GM18526 (cell line): Measurements from ENCODE around the gene AGBL5.
A peak's percentile ranks its signal among the peaks of the same experiment; 100 is the strongest.

ENCODE experiments used
- POLR2A ChIP-seq: IDR thresholded peaks from 3 replicates; pipeline ENCODE4 v1.6.1; 2011; ENCODE audit not compliant: insufficient read length; ENCODE audit errors: extremely low read depth

The AGBL5 gene

DNA sequence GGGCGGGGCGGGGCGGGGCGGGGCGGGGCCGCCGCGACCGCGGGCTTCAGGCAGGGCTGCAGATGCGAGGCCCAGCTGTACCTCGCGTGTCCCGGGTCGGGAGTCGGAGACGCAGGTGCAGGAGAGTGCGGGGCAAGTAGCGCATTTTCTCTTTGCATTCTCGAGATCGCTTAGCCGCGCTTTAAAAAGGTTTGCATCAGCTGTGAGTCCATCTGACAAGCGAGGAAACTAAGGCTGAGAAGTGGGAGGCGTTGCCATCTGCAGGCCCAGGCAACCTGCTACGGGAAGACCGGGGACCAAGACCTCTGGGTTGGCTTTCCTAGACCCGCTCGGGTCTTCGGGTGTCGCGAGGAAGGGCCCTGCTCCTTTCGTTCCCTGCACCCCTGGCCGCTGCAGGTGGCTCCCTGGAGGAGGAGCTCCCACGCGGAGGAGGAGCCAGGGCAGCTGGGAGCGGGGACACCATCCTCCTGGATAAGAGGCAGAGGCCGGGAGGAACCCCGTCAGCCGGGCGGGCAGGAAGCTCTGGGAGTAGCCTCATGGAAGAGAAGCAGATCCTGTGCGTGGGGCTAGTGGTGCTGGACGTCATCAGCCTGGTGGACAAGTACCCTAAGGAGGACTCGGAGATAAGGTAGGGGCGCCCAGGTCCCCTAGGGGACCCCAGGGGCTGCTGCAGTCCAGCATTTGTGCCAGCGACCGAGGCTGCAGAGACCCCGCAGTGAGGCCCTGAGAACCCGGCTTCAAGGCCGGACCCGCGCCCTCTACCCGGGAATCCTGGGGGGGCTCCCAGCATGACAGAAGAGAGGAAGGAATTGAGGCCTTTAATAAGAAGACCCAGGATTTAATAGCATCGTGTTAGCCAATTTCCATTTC lies 35.5 kb downstream of the AGBL5 start, which contains the start of gene KHK:
Gene KHK, plus strand, starts transcription at position 49 of the 870 bp plus-strand sequence. Its CDS starts 488 bp downstream, at position 537.
- TF ChIP-seq POLR2A, result peak; percentile 51

DNA sequence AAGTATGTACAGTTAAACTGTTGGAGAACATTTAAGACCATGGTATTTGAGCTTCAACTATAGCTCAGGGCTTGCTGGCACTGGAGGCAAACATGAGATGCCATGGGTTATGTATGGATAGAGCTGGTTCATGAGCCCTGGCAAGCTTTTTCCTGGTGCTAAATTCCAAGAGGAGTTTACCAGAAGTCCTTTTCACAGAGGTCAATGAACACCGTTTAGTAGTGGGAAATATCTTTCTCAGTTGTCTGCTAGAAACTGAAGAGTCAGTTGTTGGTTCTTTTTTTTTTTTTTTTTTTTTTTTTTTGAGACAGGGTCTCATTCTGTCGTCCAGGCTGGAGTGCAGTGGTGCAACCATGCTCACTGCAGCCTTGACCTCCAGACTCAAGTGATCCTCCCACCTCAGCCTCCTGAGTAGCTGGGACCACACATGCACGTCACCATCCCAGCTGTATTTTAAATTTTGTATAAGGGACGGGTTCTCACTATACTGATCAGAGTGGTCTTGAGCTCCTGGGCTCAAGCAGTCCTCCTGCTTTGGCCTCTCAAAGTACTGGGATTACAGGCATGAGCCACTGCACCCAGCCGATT lies 36.4 kb downstream of the AGBL5 start:
- no peak for TF ChIP-seq POLR2A

DNA sequence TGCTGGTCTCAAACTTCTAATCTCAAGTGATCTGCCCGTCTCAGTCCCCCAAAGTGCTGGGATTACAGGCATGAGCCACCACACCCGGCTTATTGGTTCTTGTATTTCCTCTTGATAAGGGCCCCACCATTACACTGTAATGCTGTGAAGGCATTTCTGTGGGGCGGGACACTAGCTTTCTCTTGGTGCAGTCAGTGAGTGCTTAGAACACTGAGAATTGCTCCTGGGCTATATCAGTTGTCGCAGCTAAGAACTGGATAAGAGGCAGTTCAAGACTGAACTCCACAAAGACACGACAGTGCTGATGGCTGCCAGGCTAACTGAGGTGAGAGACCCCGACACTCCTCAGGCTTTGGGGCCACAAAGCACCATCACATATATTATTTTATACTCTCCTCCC lies 37.2 kb downstream of the AGBL5 start:
- no peak for TF ChIP-seq POLR2A

DNA sequence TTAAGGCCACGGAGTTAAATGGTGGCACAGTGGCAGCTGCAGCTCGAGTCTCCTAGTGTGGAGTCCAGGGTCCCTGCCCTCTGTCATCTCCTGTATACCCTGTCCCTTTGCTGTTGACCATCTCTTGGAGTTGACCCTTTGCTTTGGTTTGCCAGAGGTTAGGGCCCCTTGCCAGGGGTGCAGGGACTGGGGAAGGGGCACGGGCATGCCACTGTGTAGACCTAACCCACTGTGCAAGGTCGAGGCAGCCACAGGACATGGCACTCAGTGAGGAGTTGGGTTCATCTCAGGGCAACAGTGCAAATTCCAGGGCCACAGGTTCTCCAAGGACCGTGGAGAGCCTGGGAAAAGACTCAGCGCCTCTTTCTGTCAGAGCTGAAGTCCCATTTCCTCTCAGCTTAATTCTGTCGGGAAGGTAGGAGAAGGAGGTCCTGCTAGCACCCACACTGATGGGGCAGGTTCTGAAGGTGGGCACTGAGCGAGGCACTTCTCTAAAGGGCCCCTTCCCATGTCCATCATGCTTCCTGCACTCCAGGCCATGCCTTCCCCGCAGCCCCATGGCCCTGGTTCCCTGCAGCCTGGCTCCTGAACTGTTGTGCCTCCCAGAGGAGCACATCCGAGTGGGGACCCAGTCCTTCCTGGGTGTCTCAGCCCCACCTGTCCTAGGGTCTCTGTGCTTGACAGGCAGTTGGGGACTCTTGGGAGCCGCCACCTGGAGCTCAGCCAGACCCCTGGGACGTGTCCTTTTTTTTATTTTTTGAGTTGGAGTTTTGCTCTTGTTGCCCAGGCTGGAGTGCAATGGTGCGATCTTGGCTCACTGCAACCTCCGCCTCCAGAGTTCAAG lies 37.9 kb downstream of the AGBL5 start:
- TF ChIP-seq POLR2A, result no peak

DNA sequence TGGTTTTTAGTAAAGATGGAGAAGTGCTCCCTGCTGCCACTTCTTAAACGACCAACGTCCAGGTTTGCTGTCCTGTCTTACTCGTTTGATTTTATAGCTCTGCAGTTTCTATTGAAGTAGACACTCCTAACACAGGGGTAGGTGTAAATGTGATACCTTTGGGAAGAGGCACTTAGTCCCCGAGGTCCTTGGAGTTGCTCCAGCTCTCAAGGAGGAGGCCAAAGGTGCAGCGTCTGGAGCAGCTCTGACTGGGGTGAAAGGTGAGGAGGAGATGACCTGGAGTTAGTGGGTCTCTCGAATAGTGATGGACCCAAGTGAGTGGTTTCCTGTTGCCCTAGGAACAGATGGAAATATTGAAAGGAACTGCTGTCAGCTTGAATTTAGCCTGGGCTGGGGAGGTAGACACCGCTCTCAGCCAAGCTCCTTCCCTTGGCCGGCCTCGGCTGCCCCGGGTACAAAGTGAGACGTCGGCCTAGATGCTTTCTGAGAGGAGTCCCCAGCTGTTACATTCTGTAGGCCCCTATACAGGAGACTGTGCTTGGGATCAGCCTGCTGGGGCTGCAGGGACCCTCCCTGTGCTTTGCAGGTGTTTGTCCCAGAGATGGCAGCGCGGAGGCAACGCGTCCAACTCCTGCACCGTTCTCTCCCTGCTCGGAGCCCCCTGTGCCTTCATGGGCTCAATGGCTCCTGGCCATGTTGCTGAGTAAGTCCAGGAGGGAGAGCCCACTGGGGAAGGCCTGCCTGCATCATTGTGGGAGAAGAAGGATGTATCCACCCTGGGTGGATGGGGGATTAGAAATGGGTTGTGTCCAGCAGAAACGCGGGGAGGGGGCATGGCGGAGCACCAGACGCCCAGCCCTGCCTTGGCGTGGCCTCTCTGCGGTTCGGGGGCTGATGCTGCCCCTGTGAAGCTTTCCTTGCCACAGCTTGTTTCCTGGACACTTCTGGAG lies 40.6 kb downstream of the AGBL5 start:
- no peak for TF ChIP-seq POLR2A

DNA sequence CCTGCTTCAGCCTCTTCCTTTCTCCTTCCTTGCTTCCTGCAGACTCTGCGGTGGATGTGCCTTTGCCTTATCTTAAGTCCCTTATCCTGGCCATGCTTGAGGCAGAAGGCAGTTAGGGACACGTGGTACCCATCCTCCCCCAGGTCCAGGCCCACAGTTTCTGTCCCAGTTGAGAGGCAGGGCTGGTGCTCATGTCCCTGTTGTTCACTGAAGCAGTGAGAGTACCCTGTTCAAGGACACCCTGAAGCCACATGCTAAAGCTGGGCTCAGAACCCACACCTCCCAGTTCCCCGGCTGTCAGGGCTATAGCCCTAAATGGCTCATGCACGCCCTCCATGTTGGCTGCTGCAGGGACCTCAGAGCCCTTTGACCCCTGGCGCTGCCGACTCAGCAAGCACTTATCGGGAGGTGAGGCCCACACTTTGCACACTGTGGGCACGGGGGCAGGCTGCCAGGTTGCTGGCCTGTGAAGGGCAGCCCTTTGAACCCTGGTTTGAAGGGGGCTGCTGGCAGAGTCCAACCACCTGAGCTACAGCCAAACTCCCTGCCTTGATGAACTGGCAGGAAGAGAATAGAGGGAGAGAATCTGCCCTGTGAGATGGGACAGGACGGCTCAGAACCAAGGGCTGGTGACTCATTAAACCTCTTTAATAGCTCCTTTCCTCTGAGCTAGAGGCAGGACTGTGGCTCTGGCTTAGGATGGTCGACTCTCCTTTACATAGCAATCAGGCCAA lies 41.4 kb downstream of the AGBL5 start:
- TF ChIP-seq POLR2A, result no peak

DNA sequence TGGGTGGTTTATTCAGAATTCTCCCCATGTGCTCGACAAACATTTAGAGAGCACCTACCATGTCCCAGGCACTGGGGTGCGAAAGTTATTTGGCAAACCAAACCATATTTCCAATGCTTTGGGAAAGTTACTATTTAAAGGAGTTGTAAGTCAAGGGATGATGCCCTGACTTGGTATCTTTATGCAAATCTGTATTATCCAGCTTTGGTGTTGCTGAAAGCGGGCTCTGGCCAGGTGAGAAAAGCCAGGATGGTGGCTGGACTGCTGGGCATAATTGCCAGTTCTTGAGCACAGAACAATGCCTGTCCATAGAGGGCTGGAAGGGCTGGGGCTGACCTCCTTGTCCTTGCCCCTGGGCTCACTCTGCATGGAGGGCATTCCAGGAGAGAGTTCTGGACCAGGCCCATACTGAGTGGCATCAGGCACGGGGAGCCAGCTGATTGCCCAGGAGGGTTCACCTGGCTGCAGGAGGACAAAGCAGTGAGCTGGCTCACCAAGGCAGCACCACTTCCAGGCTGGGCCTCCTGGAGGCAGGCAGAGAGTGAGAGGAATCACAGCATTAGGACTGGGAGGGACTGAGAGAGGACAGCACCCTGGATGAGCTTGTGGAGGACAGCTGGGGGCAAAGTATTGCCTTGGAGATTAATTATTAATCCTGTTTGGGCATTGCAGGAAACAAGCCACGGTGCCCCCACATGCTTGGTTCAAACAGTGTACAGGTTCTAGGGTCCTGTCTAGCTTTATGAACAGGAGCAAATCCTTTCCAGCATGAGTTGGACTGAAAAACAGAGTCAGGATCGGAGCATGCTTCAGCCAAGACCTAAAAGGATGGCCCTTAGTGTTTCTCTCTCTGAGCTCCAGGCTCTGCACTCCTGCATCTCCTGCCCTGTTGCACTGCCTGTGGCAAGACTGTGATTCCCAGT lies 42.2 kb downstream of the AGBL5 start:
- TF ChIP-seq POLR2A, result no peak

DNA sequence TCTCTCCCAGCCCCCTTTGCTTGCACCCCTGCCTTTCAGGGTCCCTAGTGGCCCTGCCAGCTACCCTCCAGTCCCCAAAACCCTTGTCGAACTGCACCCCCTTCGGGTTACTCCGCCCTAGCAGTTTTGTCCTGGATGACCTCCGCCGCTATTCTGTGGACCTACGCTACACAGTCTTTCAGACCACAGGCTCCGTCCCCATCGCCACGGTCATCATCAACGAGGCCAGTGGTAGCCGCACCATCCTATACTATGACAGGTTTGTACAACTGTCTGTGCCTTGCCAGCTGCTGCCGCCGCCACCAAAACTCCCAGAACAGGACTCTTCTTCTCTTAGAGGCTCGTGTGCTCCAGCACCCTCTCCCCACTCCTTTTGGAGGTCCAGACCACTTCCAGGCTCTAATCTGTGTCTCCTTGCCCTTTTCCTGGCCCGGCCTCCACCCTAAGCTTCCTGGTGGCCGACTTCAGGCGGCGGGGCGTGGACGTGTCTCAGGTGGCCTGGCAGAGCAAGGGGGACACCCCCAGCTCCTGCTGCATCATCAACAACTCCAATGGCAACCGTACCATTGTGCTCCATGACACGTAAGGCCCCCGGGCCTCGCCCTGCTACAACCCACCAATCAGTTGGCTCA lies 43.0 kb downstream of the AGBL5 start:
- TF ChIP-seq POLR2A, result no peak

DNA sequence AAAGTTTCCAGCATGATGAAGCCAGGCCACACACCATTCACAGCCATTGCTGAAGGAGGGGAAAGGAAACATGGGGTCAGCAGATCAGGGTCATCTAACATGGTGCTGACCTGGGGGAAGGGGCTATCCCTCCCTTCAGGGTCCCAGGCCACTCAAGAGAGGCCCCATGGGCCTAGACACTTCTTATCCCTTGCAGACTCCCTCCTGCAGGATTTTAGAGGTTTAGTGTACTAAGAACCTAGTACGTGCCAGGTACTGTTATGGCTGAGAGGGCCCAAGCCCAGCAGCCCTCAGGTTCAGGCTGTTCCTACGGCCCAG lies 43.9 kb downstream of the AGBL5 start:
- TF ChIP-seq POLR2A, result no peak

DNA sequence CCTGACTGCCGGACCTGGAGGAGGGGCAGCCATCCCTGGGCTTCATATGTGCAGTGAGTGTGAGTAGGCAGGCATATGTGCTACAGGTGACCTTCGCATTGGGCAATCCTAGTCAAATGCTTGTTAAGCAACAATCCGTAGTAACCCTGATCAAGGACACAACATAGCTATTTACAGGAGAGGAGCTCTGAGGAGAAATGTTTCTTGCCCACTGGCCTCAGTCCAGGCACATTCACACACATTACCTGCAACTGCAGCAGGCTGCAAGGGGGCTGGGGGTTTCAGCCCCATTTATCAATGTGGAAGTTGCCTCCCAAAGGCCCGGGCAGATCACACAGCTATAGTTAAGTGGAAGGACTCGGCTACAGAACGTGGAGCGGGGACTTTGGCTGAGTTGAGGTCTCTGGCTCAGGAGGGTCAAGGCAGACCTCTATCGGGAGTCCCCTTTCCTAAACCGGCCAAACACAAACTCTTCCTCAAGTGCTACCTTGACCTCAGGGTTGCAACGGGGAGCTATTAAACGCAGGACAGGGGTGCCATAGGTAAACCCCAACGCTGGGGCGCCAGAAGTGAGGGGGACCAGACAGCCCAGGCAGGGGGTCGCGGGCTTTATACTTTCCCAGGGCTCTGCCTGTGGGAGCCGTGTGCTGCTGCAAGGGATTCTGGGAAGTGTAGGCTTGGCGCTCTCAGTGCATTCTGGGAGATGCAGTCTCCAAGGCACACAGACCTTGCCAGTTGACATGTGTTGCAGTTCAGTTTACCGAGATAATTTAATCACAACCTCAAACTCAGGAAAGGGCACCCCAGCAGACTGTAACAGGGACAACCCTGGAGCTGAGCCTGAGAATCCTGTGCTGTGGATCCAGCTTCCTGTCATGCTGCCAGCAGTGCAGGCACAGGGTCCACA lies 44.5 kb downstream of the AGBL5 start:
- TF ChIP-seq POLR2A, result no peak

DNA sequence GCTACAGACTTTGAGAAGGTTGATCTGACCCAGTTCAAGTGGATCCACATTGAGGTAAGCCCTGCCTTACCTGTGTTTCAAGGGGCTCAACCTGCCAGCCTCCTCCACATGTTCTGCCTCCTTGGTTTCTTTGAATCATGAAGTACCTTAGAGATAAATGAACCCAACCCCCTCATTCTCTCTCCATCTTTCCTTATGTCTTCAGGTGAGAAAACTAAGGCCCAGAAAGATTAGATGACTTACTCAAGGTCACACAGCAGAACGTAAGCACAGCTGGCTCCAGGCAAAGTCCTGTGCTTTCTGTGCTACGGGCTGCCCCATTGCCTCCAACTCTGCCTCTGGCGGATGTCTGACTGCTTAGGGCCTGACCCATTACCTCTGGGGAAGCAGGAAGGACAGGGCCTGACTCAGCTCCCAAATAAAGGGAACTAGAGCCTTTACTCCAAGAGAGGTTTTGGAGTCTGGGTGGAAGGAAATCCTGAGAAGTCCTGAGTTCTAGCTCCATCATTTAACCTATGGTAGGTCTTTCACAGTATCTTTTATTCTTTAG lies 45.4 kb downstream of the AGBL5 start:
- TF ChIP-seq POLR2A, result no peak

DNA sequence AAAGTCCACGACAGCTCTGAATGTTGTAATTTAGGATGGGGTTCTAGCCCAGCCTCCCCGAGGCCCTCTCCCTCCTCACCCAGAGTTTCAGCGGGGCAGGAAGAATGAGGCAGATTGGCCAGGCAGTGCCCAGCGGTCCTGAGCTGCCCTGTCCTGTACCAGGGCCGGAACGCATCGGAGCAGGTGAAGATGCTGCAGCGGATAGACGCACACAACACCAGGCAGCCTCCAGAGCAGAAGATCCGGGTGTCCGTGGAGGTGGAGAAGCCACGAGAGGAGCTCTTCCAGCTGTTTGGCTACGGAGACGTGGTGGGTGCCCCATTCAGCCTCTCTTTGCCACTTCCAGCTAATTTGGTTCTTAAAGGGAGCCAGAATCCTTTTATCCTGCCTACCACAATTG lies 45.9 kb downstream of the AGBL5 start:
- TF ChIP-seq POLR2A, result no peak
